Measurements from ENCODE around the gene PRPF6. TPM values are rescaled to one million over a fixed set of nuclear protein-coding genes. Genes with fewer than 3 reads are reported as not detected.

The PRPF6 gene
- total and polyA plus RNA-seq, 2 of the 13 experiments (the other 11 are each of a cell fraction or from before 2014, with no cell fraction given) = 63.7 to 101 TPM

DNA sequence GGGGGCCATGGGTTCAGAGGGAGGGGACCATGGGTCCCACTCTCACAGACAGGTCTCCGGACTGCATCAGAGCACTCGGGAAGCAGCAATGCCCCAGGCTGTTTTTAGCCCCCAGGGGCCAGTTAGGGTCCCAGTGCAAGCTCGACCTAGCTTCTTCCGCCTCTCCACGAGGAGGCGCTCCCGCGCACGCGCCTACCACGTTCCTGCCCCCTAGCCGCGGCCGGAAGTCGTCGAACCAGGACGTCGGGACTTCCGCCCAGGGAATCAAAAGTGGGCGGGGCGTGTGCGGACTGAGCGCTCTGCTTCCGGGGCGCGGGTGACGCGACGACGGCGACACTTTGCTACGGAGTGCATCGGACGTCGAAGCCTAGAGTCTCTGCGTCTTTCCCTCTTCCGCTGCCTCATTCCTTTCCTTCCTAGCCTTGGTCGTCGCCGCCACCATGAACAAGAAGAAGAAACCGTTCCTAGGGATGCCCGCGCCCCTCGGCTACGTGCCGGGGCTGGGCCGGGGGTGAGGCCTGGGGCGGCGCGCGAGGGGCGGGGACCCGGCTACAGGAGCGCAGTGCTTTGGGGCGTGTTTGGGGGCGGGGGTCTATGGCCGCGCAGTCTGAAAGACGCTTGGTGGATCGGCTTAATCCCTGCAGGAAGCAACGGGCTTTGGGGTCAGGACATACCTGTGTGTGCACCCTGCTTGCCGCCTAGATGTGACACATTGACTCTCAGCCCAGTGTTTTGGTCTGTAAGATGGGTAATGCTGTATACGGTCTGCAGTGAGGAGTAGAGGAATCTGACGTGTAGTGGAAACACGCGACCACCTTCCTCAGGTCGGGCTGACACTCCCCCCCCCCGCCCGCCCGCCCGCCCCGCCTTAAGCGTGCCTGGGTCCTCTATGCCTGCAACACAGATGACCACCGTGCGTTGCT is at the start of gene PRPF6 (continued):
- TF ChIP-seq, protein P1, sequence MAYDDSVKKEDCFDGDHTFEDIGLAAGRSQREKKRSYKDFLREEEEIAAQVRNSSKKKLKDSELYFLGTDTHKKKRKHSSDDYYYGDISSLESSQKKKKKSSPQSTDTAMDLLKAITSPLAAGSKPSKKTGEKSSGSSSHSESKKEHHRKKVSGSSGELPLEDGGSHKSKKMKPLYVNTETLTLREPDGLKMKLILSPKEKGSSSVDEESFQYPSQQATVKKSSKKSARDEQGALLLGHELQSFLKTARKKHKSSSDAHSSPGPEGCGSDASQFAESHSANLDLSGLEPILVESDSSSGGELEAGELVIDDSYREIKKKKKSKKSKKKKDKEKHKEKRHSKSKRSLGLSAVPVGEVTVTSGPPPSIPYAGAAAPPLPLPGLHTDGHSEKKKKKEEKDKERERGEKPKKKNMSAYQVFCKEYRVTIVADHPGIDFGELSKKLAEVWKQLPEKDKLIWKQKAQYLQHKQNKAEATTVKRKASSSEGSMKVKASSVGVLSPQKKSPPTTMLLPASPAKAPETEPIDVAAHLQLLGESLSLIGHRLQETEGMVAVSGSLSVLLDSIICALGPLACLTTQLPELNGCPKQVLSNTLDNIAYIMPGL (CRISPR knock-in tag; IDR thresholded peaks at IDR 0.05; ENCODE audit: borderline replicate concordance in 1 of 2, low read depth in 1 of 2) = peak; percentile 99
- TF ChIP-seq, protein P2, sequence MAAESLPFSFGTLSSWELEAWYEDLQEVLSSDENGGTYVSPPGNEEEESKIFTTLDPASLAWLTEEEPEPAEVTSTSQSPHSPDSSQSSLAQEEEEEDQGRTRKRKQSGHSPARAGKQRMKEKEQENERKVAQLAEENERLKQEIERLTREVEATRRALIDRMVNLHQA (CRISPR knock-in tag; IDR thresholded peaks at IDR 0.05) = no peak
- TF ChIP-seq, protein P3, sequence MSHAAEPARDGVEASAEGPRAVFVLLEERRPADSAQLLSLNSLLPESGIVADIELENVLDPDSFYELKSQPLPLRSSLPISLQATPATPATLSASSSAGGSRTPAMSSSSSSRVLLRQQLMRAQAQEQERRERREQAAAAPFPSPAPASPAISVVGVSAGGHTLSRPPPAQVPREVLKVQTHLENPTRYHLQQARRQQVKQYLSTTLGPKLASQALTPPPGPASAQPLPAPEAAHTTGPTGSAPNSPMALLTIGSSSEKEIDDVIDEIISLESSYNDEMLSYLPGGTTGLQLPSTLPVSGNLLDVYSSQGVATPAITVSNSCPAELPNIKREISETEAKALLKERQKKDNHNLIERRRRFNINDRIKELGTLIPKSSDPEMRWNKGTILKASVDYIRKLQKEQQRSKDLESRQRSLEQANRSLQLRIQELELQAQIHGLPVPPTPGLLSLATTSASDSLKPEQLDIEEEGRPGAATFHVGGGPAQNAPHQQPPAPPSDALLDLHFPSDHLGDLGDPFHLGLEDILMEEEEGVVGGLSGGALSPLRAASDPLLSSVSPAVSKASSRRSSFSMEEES (CRISPR knock-in tag; IDR thresholded peaks at IDR 0.05) = peak; percentile 93
- TF ChIP-seq ZNF530 (CRISPR knock-in tag; IDR thresholded peaks at IDR 0.05; ENCODE audit: low read depth) (no peak), NR2F1 (CRISPR knock-in tag; IDR thresholded peaks at IDR 0.05) (peak in 1 of 2 experiments; percentile 47; a peak in 1 of 4 replicates), BRD4 (CRISPR knock-in tag; IDR thresholded peaks at IDR 0.05) (peak; percentile 89), KDM4B (CRISPR knock-in tag; IDR thresholded peaks at IDR 0.05) (peak; percentile 95), ZNF383 (CRISPR knock-in tag; IDR thresholded peaks at IDR 0.05; ENCODE audit: borderline replicate concordance) (0 out of 2 replicates have a peak, but pooled peaks have one; percentile 19), GABPB1 (CRISPR knock-in tag; IDR thresholded peaks at IDR 0.05) (peak; percentile 100), TEAD2 (CRISPR knock-in tag; IDR thresholded peaks at IDR 0.05) (no peak), ONECUT2 (CRISPR knock-in tag; IDR thresholded peaks at IDR 0.05) (no peak), GATAD1 (CRISPR knock-in tag; IDR thresholded peaks at IDR 0.05) (peak; percentile 100), ZNF331 (CRISPR knock-in tag; IDR thresholded peaks at IDR 0.05) (peak; percentile 94), ZNF136 (CRISPR knock-in tag; IDR thresholded peaks at IDR 0.05; ENCODE audit: low read depth) (peak; percentile 89), ZNF564 (CRISPR knock-in tag; IDR thresholded peaks at IDR 0.05) (0 out of 2 replicates have a peak, but pooled peaks have one; percentile 82)
- TF ChIP-seq, protein P4, sequence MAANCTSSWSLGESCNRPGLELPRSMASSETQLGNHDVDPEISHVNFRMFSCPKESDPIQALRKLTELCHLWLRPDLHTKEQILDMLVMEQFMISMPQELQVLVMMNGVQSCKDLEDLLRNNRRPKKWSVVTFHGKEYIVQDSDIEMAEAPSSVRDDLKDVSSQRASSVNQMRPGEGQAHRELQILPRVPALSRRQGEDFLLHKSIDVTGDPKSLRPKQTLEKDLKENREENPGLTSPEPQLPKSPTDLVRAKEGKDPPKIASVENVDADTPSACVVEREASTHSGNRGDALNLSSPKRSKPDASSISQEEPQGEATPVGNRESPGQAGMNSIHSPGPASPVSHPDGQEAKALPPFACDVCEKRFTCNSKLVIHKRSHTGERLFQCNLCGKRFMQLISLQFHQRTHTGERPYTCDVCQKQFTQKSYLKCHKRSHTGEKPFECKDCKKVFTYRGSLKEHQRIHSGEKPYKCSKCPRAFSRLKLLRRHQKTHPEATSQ (CRISPR knock-in tag; IDR thresholded peaks at IDR 0.05; ENCODE audit: borderline replicate concordance) = no peak
- TF ChIP-seq, protein P5, sequence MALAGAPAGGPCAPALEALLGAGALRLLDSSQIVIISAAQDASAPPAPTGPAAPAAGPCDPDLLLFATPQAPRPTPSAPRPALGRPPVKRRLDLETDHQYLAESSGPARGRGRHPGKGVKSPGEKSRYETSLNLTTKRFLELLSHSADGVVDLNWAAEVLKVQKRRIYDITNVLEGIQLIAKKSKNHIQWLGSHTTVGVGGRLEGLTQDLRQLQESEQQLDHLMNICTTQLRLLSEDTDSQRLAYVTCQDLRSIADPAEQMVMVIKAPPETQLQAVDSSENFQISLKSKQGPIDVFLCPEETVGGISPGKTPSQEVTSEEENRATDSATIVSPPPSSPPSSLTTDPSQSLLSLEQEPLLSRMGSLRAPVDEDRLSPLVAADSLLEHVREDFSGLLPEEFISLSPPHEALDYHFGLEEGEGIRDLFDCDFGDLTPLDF (CRISPR knock-in tag; IDR thresholded peaks at IDR 0.05) = peak; percentile 70; the same call in 1 of the 2 replicates
- TF ChIP-seq, protein P6, sequence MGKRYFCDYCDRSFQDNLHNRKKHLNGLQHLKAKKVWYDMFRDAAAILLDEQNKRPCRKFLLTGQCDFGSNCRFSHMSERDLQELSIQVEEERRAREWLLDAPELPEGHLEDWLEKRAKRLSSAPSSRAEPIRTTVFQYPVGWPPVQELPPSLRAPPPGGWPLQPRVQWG (CRISPR knock-in tag; IDR thresholded peaks at IDR 0.05; ENCODE audit: borderline replicate concordance, low read depth) = peak; percentile 91; the same call in 1 of the 2 replicates
- TF ChIP-seq, protein P7, sequence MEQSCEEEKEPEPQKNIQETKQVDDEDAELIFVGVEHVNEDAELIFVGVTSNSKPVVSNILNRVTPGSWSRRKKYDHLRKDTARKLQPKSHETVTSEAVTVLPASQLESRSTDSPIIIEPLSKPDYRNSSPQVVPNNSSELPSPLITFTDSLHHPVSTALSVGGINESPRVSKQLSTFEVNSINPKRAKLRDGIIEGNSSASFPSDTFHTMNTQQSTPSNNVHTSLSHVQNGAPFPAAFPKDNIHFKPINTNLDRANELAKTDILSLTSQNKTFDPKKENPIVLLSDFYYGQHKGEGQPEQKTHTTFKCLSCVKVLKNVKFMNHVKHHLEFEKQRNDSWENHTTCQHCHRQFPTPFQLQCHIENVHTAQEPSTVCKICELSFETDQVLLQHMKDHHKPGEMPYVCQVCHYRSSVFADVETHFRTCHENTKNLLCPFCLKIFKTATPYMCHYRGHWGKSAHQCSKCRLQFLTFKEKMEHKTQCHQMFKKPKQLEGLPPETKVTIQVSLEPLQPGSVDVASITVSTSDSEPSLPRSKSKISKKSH (CRISPR knock-in tag; IDR thresholded peaks at IDR 0.05; ENCODE audit: borderline replicate concordance) = peak; percentile 87

Measured in HepG2 (cell line).